ENCODE measurements around the gene CRYM.

Gene CRYM

GRCh38 chr16:21242756-21243155, 35.3 kb downstream of the CRYM start:
- DNase-seq: no peak

GRCh38 chr16:21239646-21240045, 38.4 kb downstream of the CRYM start:
- peak; percentile 29 for DNase-seq

- no peak for DNase-seq
Measured at GRCh38 chr16:21236831-21237230, 41.3 kb downstream of the CRYM start.

GRCh38 chr16:21235199-21235585, 42.9 kb downstream of the CRYM start:
- DNase-seq: peak; percentile 34

GRCh38 chr16:21233521-21234150, 44.5 kb downstream of the CRYM start, which contains the start of gene ANKS4B:
Gene ANKS4B, plus strand, starts transcription at chr16:21233699. Its CDS starts 39 bp downstream, at chr16:21233738.
- no peak for DNase-seq

- no peak for DNase-seq
Measured at GRCh38 chr16:21233045-21233520, 45.0 kb downstream of the CRYM start.

GRCh38 chr16:21228361-21228872, 49.7 kb downstream of the CRYM start:
- peak; percentile 24 for DNase-seq

- DNase-seq: no peak
Measured at GRCh38 chr16:21227866-21228265, 50.2 kb downstream of the CRYM start.

GRCh38 chr16:21226749-21227148, 51.3 kb downstream of the CRYM start:
- no peak for DNase-seq

GRCh38 chr16:21224800-21225199, 53.3 kb downstream of the CRYM start:
- peak; percentile 81 for DNase-seq

GRCh38 chr16:21223787-21224186, 54.3 kb downstream of the CRYM start:
- no peak for DNase-seq

GRCh38 chr16:21222495-21223337, 55.4 kb downstream of the CRYM start:
- no peak for DNase-seq

- no peak for DNase-seq
Measured at GRCh38 chr16:21219551-21219950, 58.5 kb downstream of the CRYM start.

GRCh38 chr16:21218153-21218552, 59.9 kb downstream of the CRYM start:
- peak; percentile 60 for DNase-seq

GRCh38 chr16:21217121-21217520, 61.0 kb downstream of the CRYM start:
- no peak for DNase-seq

- no peak for DNase-seq
Measured at GRCh38 chr16:21214086-21214485, 64.0 kb downstream of the CRYM start.

GRCh38 chr16:21211486-21211885, 66.6 kb downstream of the CRYM start, which contains the start of gene ZP2:
Gene ZP2, minus strand, starts transcription at chr16:21211574. Its CDS starts 27 bp downstream, at chr16:21211547.
- no peak for DNase-seq
